HTERT RPE-1 (cell line): ENCODE results near the gene PTPRE.

Experiments used
- in situ Hi-C: fragments of 300-500 bp; cut with MboI; formaldehyde crosslinking; loops from 4 replicates; pipeline ENCODE4 v1.14.3; 2020; ENCODE audit warnings: low sequenced_read_pairs

The PTPRE gene

GRCh38 chr10:128065881-128066534 is 159.1 kb downstream of the PTPRE start:
- in situ Hi-C loops, result no loop called here

GRCh38 chr10:128066870-128067382 is 160.0 kb downstream of the PTPRE start:
- in situ Hi-C loops, result no loop called here

DNA sequence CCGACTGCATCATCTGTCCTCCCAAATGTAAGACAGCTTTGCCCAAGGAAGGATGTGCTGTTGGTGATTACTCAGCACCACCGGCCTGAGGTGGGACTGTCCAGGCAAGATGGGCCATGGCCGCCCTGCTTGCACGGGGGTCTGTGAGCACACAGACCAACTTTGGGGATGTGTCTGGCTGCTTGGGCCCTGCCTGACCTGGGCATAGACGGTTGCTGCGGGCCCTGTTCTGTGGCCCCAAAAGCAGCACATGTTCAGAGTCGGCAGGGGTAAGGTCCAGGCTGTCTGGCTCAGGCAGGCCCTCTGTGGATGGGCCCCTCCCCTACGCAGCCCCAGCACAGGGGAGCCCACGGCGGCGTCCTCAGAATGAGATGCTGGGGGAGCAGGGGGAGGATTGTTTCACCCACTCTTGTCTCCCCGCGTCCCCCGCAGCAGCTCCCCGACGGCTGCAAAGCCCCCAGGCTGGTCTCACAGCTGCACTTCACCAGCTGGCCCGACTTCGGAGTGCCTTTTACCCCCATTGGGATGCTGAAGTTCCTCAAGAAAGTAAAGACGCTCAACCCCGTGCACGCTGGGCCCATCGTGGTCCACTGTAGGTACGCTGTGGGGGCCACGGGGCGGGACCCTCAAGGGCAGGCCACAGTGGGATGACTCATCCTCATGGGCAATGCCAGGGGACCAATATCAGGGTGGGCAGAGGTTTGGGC is 160.9 kb downstream of the PTPRE start:
- in situ Hi-C loops, result no loop called here

- in situ Hi-C loops, result no loop called here
These were observed 161.7 kb downstream of the PTPRE start for GRCh38 chr10:128068398-128069285.

DNA sequence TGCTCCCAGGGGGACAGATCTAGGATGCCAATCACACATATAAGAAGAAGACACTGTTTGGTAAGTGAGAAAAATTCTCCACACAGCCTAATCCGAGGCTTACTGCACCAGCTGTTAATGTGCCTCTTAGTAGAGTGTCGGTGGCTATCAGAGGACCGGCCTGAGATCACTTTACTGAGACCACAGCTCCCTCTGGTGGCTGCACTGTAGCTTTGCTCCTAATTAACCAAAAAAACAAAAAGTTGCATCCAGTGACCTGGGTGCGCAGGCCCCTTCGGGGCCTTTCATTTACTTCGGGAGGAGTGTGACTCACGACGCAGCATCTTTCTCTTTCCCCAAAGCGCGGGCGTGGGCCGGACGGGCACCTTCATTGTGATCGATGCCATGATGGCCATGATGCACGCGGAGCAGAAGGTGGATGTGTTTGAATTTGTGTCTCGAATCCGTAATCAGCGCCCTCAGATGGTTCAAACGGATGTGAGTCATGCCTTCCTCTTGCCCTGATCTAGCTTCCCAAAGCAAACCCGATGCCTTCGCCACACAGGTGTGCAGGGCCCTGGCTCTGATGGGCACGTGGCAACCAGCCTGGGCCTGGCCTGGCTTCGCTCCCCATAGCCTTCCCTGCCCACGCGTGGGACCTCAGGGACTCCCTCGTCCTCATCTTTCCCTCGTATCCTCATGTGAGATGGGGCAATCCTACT is 162.6 kb downstream of the PTPRE start:
- in situ Hi-C loops, result no loop called here

GRCh38 chr10:128070161-128070560 is 163.3 kb downstream of the PTPRE start:
- in situ Hi-C loops, result no loop called here

- in situ Hi-C loops, result no loop called here
These were observed 164.0 kb downstream of the PTPRE start for GRCh38 chr10:128070721-128071416.

DNA sequence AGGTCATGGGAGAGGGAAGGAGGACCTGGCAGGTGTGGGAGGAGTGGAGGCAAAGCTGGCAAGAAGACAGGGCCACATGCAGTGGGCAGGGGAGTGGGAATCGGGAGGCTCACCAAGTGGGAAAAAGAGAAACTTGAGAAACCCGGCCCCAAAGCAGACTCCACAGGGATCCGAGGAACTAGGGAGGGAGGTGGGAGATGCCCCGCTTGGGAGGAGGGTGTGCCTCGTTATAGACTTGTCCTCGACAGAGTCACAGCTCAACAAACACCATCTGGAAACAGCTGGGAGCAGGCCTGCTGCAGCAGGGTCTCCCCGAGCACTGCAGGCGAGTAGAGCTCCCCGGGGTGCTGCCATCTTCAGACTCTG is 164.5 kb downstream of the PTPRE start:
- in situ Hi-C loops, result no loop called here

- in situ Hi-C loops, result no loop called here
These were observed 165.1 kb downstream of the PTPRE start for GRCh38 chr10:128072046-128072445.

GRCh38 chr10:128072941-128073645 is 166.2 kb downstream of the PTPRE start:
- in situ Hi-C loops, result no loop called here

GRCh38 chr10:128073890-128074289 is 167.0 kb downstream of the PTPRE start:
- in situ Hi-C loops, result no loop called here

- in situ Hi-C loops, result no loop called here
These were observed 167.7 kb downstream of the PTPRE start for GRCh38 chr10:128074589-128074988.

DNA sequence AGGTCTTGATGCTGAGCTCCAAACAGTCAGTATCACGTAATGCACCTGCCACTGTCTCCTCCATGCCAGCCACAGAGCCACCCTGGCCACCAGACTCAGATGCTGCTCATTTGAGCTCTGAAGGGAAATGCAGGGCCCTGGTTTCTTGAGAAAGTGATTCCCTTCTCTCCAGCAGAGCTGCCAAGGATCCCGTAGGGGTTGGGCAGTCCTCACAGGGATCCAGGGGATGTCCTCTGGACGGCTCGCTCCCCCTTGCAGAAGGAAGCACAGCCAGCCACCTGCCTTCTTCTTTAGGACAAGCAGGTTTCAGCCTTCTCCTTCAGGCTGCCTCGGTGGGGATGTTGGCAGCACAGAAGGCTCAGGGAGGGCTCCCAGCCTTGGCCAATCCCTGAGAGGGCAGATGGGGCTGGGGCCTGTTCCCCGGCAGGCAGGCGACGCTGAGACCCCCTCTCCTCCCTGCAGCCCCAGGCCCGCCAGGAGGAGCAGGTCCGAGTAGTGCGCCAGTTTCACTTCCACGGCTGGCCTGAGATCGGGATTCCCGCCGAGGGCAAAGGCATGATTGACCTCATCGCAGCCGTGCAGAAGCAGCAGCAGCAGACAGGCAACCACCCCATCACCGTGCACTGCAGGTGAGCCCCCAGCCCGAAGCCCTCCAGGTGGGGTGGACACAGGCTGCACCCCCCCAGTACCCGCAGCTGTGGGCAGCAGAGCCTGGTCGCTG is 170.4 kb downstream of the PTPRE start:
- in situ Hi-C loops, result no loop called here

DNA sequence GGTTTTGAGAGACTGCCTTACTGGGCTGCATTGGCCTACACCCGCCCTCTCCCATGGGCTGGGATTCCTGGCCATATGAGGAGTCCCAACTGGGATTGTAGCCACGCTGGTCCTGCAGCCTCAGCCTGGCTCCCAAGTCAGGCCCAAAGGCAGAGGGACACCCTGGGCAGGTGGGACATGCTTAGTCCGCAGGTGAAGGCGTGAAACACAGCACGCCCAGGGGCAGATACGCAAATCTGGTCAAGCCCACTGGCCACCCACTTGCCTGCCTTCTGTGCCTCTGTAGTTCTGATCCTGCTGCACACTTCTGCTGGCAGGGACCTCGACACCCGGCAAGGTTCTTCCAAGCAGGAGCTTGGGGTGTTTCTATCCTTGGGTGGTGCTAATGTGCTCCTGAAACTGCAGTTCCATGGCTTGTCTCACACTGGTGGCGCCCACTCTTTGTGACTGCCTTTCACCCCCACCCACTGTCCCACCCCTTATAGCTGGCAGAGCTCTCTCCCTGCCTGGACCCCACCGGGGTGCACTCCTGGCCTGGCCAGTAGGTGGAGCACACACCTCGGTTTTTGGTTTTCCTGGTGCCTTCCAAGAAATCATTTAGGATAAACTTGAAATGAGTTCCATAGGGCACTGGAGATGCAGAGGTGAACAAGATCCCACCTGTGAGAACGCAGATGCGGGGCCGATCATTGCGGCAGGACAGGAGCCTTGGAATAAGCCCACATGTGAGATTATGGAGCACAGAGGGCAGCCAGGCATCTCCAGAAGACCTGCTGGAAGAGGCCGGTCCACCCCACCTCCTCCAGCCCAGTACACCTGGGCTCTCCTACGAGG is 171.4 kb downstream of the PTPRE start:
- in situ Hi-C loops, result no loop called here

DNA sequence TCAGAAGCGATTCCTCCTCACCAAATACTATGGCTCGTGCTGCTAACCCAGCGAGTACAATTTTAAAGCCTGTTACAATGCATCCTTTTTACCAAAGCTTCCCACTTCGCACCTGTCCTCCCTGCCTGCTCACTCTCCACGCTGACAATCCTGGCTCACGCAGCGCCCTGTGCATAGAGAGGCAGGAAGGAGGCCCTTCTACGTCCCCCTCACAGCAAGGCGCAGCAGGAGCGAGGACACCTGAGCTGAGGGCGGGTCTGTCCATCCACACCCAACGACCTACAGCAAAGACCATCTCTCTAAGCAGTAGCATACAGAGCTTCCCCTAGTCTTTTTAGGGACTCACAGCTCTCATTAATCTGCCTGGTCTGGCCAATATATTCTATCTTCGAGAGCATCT is 173.3 kb downstream of the PTPRE start:
- in situ Hi-C loops, result no loop called here

DNA sequence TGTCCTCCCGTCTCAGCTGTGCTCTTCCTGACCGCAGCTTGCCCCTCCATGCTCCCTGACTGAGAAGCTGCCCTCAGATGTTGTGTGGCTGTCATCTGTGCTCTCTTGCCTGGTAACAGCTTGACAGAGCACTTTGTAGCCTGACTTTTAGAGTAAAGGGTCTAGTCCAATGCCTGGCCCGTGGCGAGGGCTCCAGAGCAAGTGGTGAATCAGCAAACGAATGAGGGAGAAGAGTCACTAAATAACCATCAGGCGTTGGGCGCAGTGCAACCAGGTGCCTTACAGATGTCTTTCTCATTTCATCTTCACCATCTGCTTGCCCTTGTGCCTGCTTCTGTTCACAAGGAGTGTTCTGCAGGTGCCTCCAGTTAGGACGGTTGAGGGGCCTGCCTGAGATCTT is 173.7 kb downstream of the PTPRE start:
- in situ Hi-C loops, result no loop called here

- in situ Hi-C loops, result no loop called here
These were observed 174.3 kb downstream of the PTPRE start for GRCh38 chr10:128081222-128081621.

GRCh38 chr10:128081720-128082119 is 174.8 kb downstream of the PTPRE start:
- in situ Hi-C loops, result no loop called here
